Cardiac septum (tissue), 1 donor: ENCODE results near the gene DOC2B. TPM values are rescaled to one million over a fixed set of nuclear protein-coding genes. Genes with fewer than 3 reads are reported as not detected.

ENCODE experiments used
- DNase-seq: peaks from one replicate; pipeline ENCODE4 v3.0.0-alpha.2; 2020; ENCODE audit warnings: low spot score
- intact Hi-C: fragments of 100-400 bp; cut with DNase I; formaldehyde crosslinking; loops from one replicate; pipeline ENCODE4 v1.14.0; 2022
- total RNA-seq: library from RNA; stranded (reverse); fragmentation: NEBNext Ultra II Directional; extraction: Animal tissue kit (Norgen Biotek cat#: 25700); gene quantifications from one replicate; pipeline ENCODE4 v1.2.1, GENCODE V29; 2021
- donor health status: DM: no; HTN: no; CAD: no.

The DOC2B gene
- total RNA-seq, 1 donor from 2014 or later: 6.4 TPM

DNA sequence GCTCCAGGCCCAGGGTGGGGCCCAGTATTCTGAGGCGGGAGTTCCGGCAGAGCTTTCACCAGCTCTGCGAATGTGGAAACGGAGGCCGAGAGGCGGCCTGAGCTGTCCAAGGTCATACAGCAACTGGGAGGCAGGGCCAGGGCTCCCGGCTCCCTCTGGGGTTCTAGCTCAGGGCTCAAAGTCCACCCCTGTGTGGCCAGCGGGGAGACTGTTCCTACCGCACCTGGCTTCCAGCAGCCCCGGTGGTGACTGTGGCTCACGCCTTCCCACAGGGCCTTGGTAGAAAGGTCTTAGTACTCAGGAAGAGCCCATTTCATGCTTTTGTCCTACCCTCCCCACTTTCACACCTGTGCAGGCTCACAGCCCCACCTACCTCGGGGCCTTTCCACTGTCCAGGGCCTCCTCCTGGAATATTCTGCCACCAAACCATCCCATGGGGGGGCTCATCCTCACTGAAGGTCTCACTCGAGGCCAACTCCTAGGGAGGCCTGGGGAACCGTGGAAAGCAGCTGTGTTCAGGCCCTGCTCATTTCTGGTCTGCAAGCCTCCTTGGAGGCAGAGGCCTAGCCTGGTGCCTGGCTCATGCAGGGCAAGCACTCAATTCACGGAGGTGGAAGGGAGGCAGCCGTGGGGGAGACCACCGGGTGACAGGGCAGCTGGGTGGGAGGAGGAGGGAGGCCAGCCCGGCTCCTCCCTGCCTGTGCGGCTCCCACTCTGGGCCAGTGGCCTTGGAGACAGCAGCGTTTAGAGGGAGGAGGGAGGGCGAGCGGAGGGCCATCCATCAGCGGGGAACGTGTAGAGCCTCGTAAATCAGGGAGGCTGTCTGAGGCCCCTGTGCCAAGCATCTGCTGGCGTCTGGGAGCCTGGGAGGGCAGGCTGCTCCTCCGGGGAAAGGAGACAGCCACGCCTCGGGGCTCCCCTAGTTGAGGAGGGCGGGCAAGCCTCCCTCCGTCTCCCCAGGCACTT lies 12.7 kb upstream of the DOC2B start:
- intact Hi-C loops: no loop called here
- no peak for DNase-seq

GRCh38 chr17:193426-193810 lies 12.0 kb upstream of the DOC2B start:
- DNase-seq: no peak
- intact Hi-C loops: no loop called here

- intact Hi-C loops: no loop called here
- no peak for DNase-seq
Observed at GRCh38 chr17:192666-193425, 11.4 kb upstream of the DOC2B start.

DNA sequence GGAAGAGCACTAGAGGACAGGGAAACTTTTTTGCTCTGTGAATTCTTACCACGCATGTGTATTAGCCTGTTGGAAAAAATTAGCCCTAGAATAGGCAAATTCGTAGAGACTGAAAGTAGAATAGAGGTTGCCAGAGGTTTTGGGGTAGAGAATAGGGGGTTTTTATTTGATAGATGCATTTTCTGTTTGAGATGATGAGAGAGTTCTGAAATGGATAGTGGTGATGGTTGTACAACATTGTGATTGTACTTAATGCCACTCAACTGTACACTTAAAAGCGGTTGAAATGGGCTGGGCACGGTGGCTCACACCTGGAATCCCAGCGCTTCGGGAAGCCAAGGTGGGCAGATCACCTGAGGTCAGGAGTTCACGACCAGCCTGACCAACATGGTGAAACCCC lies 8.0 kb upstream of the DOC2B start:
- intact Hi-C loops: no loop called here
- no peak for DNase-seq

DNA sequence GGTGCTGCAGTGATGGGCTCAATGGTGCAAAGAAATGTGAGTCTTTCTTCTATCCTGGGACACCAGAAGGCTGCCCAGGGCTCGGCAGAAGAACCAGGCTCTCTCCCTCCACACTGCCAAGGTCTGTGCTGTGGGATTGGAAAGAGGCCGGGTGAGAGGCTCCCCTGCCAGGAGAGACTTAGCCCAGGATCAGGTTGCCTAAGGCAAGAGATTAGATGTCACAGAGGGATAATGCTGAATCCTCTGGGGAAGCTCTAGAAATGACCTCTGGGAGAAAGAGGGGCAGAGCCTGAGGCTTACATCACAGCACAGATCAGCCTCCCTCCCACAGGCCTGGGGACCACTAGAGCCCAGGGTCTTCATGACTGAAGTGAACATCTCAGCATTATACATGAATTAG lies 5.7 kb upstream of the DOC2B start:
- intact Hi-C loops: no loop called here
- no peak for DNase-seq

DNA sequence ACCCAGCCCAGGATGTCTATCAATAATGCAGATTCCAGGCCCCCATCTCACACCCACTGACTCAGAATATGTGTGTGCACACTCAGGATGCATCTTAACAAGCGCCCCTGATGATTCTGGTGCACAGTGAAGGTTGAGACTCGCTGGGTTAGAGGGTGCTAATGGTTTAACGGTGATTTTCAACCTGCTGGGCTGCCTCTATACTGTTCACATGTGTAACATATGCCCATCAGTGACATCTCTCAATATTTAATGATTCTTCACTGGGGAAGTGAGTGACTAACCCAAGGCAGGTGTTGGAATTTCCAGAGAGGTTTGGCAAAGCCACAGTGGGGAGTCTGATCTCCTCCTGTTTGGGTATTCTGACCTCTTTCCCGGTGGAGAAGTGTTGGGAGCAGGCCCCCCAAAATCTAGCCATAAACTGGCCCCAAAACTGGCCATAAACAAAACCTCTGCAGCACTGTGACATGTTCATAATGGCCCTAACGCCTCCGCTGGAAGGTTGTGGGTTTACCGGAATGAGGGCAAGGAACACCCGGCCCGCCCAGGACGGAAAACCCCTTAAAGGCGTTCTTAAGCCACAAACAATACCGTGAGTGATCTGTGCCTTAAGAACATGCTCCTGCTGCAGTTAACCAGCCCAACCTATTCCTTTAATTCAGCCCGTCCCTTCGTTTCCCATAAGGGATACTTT lies 4.1 kb upstream of the DOC2B start:
- DNase-seq: no peak
- intact Hi-C loops: no loop called here

DNA sequence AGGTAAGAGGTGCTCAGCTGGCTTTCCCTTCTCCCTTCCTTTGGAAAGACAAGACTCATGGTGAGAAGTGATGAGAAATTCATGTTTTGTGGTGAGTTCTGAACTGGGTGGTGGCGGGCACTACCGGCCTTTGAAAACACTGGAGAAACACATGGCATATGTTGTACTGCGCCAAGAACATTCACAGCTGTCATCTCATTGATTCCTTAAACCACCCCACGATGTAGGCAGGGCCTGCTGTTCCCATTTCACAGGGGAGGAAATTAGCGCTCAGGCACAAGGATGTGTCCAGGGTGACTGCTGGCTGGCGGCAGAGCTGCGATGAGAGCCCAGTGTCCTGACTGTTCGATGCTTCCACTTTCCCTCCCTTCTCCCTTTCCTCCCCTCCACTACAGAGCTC lies 1.6 kb upstream of the DOC2B start:
- intact Hi-C loops: loop anchor here (5.0 kb wide), 2 partner anchors 49 to 199 kb away; no protein-coding TSS in a partner anchor
- no peak for DNase-seq

- intact Hi-C loops: loop anchor here (5.0 kb wide), 2 partner anchors 50 to 200 kb away; no protein-coding TSS in a partner anchor
- DNase-seq: no peak
Observed at GRCh38 chr17:182050-182751, 751 bp upstream of the DOC2B start.

- DNase-seq: no peak
- intact Hi-C loops: loop anchor here (5.0 kb wide), 2 partner anchors 52 to 202 kb away; no protein-coding TSS in a partner anchor
Observed at GRCh38 chr17:180381-181244, 837 bp downstream of the DOC2B start.

- intact Hi-C loops: loop anchor here (5.0 kb wide), 2 partner anchors 52 to 202 kb away; no protein-coding TSS in a partner anchor
- no peak for DNase-seq
Observed at GRCh38 chr17:179781-180380, 1.6 kb downstream of the DOC2B start.

DNA sequence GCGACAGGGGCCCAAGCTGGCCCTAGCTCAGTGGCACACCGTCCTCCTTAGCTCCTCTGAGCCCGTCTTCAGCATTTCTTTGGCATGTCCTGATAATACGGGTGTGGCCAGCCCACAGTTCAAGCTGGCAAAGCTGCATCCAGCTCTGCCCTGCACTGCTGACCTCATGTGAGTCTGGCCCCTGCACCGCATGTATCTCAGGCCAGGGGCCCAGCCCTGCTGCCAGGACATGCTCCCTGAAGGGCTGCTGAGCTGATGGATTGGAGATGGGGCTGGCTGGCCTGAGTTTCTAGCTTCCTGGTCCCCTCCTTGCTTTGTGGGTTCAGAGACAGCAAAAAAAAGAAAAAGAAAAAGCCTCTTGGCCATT lies 2.4 kb downstream of the DOC2B start:
- no peak for DNase-seq
- intact Hi-C loops: no loop called here

DNA sequence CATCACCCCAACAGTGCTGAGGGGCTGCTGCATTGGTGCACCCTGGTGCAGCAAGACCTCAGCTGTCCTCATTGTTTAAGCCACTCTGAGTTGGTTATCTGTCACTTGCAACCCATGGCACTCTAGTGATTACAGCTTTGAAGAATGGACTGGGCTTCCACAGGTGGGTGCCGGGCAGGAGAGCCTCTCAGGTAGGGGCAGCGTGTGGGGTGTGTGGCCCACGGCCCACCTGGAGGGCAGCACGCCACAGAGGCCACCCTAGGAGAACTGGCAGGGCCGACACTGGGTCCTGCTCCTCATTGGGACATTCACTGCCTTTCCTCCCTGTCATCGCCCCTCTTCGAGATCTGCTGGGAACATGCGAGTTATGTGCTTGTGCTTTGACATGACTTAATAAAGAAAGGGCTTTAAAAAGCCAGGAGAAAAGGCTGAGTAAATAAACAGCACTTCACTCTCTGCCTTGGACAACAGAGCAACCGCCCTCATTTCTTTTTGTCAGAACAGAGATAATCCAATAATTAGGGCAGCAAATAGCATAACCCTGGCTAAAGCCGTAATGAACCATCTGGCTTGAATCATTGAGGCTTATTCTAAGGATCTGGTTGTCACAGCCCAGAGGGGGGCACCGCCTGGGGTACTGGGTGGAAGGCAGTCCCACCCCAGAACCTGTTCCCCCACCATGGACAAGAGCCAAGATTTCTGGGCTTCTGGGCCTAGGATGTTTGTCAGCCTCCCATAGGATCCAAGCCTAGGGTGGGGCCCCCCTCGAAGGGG lies 3.0 kb downstream of the DOC2B start:
- intact Hi-C loops: no loop called here
- no peak for DNase-seq

GRCh38 chr17:177762-178161 lies 3.7 kb downstream of the DOC2B start:
- no peak for DNase-seq
- intact Hi-C loops: no loop called here

DNA sequence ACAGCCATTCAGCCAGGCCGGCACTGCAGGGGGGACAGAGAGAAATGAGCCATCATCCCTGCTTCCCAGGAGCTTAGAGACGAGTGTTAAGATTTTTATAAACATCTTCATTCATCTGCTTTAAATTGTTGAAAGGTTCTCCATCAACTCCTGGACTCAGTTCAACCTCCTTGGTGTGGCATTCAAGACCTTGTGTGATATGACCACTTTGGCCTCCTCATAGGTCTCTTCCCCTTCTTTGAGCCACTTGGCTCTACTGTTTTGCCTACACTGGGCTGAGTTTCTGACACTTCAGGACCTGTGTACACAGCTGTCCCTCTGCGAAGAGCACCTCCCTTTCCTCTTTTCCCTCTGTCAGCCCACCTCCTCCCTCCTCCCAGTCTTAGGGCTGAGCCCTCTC lies 4.3 kb downstream of the DOC2B start:
- intact Hi-C loops: no loop called here
- DNase-seq: no peak

DNA sequence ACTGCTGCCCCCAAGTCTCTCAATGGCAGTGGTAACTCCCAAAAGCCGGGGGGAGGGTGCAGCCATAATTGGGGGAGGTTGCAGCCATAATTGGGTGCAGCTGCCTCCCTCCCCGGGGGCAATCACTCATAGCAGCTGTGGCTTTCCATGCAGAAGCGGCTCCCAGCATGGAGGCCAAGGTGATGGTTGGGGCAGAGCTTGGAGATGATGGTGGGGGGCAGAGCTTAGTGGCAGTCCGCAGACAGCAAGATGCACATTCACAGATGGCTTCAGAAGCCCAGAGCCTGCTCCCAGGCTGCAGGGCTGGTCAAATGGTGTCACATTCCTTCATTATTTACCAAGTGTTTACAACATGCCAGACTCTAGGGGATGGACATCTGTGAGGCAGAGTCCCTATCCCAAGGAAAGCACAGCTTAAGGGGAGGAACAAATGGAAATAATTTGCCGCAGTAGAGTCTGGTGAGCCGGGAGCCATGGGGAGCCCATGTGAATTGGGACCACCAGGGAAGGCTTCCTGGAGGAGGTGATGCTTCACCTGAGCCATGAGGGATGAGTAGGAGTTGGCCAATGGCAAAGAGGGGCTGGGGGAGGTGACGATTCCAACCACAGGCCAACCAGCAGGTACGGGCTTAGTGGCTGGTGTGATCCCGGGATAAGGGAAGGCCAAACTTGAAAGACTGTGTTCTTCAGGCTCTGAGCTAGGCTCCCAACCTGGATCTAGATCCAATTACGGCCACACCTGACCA lies 8.1 kb downstream of the DOC2B start:
- DNase-seq: no peak
- intact Hi-C loops: no loop called here

DNA sequence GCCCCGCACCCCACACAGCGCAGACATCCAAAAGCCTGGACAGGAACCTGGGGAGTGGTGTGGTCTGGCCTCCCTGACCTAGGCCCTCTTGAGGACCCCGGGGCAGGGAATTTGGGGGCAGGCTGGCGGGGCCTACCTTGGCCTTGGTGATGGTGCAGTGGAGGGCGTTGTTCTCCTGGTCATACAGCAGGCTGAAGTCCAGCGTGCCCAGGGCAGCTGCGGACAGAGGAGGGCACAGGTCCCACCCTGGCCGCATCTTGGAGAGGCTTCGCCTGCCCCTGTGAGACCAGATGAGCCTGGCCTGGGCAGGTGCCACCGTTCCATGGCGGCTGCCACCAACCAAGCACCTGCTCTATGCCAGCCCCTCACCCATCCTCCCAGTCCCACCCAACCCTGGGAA lies 9.0 kb downstream of the DOC2B start:
- DNase-seq: no peak
- intact Hi-C loops: no loop called here

- intact Hi-C loops: no loop called here
- DNase-seq: no peak
Observed at GRCh38 chr17:171871-172270, 9.6 kb downstream of the DOC2B start.
